IPS-11a (cell line): ENCODE data around the gene PRKG1.

Experiments used
- H3K4me3 ChIP-seq: one replicate; pipeline ENCODE4 v1.5.1; 2013; ENCODE audit warnings: low read depth, low read length, control low read depth

Gene PRKG1

GRCh38 chr10:51485668-51486067 is 411.4 kb downstream of the PRKG1 start:
- no peak overlapping the region for H3K4me3 ChIP-seq

- H3K4me3 ChIP-seq = no peak overlapping the region
Observed at GRCh38 chr10:51487576-51487975, 413.3 kb downstream of the PRKG1 start.

- H3K4me3 ChIP-seq = no peak overlapping the region
Observed at GRCh38 chr10:51488766-51489408, 414.6 kb downstream of the PRKG1 start.

GRCh38 chr10:51498424-51498823 is 424.1 kb downstream of the PRKG1 start:
- no peak overlapping the region for H3K4me3 ChIP-seq

- no peak overlapping the region for H3K4me3 ChIP-seq
Observed at GRCh38 chr10:51501396-51501795, 427.1 kb downstream of the PRKG1 start.

GRCh38 chr10:51502124-51502523 is 427.8 kb downstream of the PRKG1 start:
- no peak overlapping the region for H3K4me3 ChIP-seq

- no peak overlapping the region for H3K4me3 ChIP-seq
Observed at GRCh38 chr10:51503378-51503777, 429.1 kb downstream of the PRKG1 start.

- H3K4me3 ChIP-seq = no peak overlapping the region
Observed at GRCh38 chr10:51507476-51507875, 433.2 kb downstream of the PRKG1 start.

- H3K4me3 ChIP-seq = no peak overlapping the region
Observed at GRCh38 chr10:51508156-51508555, 433.9 kb downstream of the PRKG1 start.

GRCh38 chr10:51510231-51510630 is 435.9 kb downstream of the PRKG1 start:
- H3K4me3 ChIP-seq = no peak overlapping the region

- H3K4me3 ChIP-seq = no peak overlapping the region
Observed at GRCh38 chr10:51521605-51522004, 447.3 kb downstream of the PRKG1 start.

- H3K4me3 ChIP-seq = no peak overlapping the region
Observed at GRCh38 chr10:51522858-51523257, 448.6 kb downstream of the PRKG1 start.

GRCh38 chr10:51523440-51523839 is 449.2 kb downstream of the PRKG1 start:
- no peak overlapping the region for H3K4me3 ChIP-seq

- H3K4me3 ChIP-seq = no peak overlapping the region
Observed at GRCh38 chr10:51524041-51524440, 449.8 kb downstream of the PRKG1 start.

- H3K4me3 ChIP-seq = no peak overlapping the region
Observed at GRCh38 chr10:51527522-51528219, 453.4 kb downstream of the PRKG1 start.

GRCh38 chr10:51528527-51528926 is 454.2 kb downstream of the PRKG1 start:
- H3K4me3 ChIP-seq = no peak overlapping the region

GRCh38 chr10:51530541-51530940 is 456.3 kb downstream of the PRKG1 start:
- no peak overlapping the region for H3K4me3 ChIP-seq

GRCh38 chr10:51532044-51532443 is 457.8 kb downstream of the PRKG1 start:
- no peak overlapping the region for H3K4me3 ChIP-seq

- no peak overlapping the region for H3K4me3 ChIP-seq
Observed at GRCh38 chr10:51542853-51543252, 468.6 kb downstream of the PRKG1 start.

- no peak overlapping the region for H3K4me3 ChIP-seq
Observed at GRCh38 chr10:51544933-51545332, 470.6 kb downstream of the PRKG1 start.

- no peak overlapping the region for H3K4me3 ChIP-seq
Observed at GRCh38 chr10:51547941-51548340, 473.7 kb downstream of the PRKG1 start.

- no peak overlapping the region for H3K4me3 ChIP-seq
Observed at GRCh38 chr10:51552879-51553278, 478.6 kb downstream of the PRKG1 start.
